ENCODE results near the gene RPS6KA5.
"Not testable (repeated sequence)": the region's sequence is repeated elsewhere in the genome, so short reads cannot be mapped to it uniquely, and the experiment has no call there.

The RPS6KA5 gene

GRCh38 chr14:91060351-91061055 lies at the start of gene RPS6KA5:
RPS6KA5 (minus strand) TSS chr14:91060641; CDS start chr14:91060434, 207 bp downstream.
- peak; percentile 100 for DNase-seq

- DNase-seq = no peak
Observed at GRCh38 chr14:91108941-91109611, 48.6 kb upstream of the RPS6KA5 start.

GRCh38 chr14:91103116-91103515 lies 42.7 kb upstream of the RPS6KA5 start:
- DNase-seq = no peak

- DNase-seq = no peak
Observed at GRCh38 chr14:91100102-91100501, 39.7 kb upstream of the RPS6KA5 start.

GRCh38 chr14:91098591-91098990 lies 38.1 kb upstream of the RPS6KA5 start:
- DNase-seq = no peak

- not testable (repeated sequence) for DNase-seq
Observed at GRCh38 chr14:91097657-91098056, 37.2 kb upstream of the RPS6KA5 start.

GRCh38 chr14:91095178-91095577 lies 34.7 kb upstream of the RPS6KA5 start:
- DNase-seq = no peak

GRCh38 chr14:91094772-91095171 lies 34.3 kb upstream of the RPS6KA5 start:
- DNase-seq = no peak

- not testable (repeated sequence) for DNase-seq
Observed at GRCh38 chr14:91093743-91094472, 33.5 kb upstream of the RPS6KA5 start.

- no peak for DNase-seq
Observed at GRCh38 chr14:91092073-91092472, 31.6 kb upstream of the RPS6KA5 start.

- no peak for DNase-seq
Observed at GRCh38 chr14:91090743-91091142, 30.3 kb upstream of the RPS6KA5 start.

- no peak for DNase-seq
Observed at GRCh38 chr14:91089958-91090535, 29.6 kb upstream of the RPS6KA5 start.

GRCh38 chr14:91088585-91089235 lies 28.3 kb upstream of the RPS6KA5 start:
- DNase-seq = no peak

- DNase-seq = not testable (repeated sequence)
Observed at GRCh38 chr14:91087470-91087869, 27.0 kb upstream of the RPS6KA5 start.

- no peak for DNase-seq
Observed at GRCh38 chr14:91084516-91084915, 24.1 kb upstream of the RPS6KA5 start.

- DNase-seq = no peak
Observed at GRCh38 chr14:91082282-91082681, 21.8 kb upstream of the RPS6KA5 start.

- no peak for DNase-seq
Observed at GRCh38 chr14:91080071-91080470, 19.6 kb upstream of the RPS6KA5 start.

- DNase-seq = no peak
Observed at GRCh38 chr14:91078095-91078737, 17.8 kb upstream of the RPS6KA5 start.

GRCh38 chr14:91075553-91075952 lies 15.1 kb upstream of the RPS6KA5 start:
- DNase-seq = no peak

GRCh38 chr14:91070572-91070971 lies 10.1 kb upstream of the RPS6KA5 start:
- no peak for DNase-seq

GRCh38 chr14:91068642-91069041 lies 8.2 kb upstream of the RPS6KA5 start:
- no peak for DNase-seq

GRCh38 chr14:91067186-91067585 lies 6.7 kb upstream of the RPS6KA5 start:
- no peak for DNase-seq
